Parathyroid adenoma (tissue), 2 donors: ENCODE results near the gene TPM4.

Experiments
- H2AFZ ChIP-seq: fragments of 300-600 bp; sonication (generic); one replicate; pipeline ENCODE4 v1.7.0; 2017; ENCODE audit warnings: antibody characterized with exemption, mild to moderate bottlenecking
- H3K27ac ChIP-seq: fragments of 300-600 bp; sonication (generic); one replicate; pipeline ENCODE4 v1.7.0; 2017
- H3K27me3 ChIP-seq: fragments of 300-600 bp; sonication (generic); one replicate; pipeline ENCODE4 v1.7.0; 2017; ENCODE audit warnings: low read length; ENCODE audit not compliant: control insufficient read depth, insufficient read depth
- H3K36me3 ChIP-seq: fragments of 300-600 bp; sonication (generic); one replicate; pipeline ENCODE4 v1.7.0; 2017; ENCODE audit warnings: low read length; ENCODE audit not compliant: control insufficient read depth, insufficient read depth
- H3K4me1 ChIP-seq: fragments of 300-600 bp; sonication (generic); one replicate; pipeline ENCODE4 v1.7.0; 2017; ENCODE audit warnings: control low read depth
- H3K4me2 ChIP-seq: fragments of 300-600 bp; sonication (generic); one replicate; pipeline ENCODE4 v1.7.0; 2017; ENCODE audit warnings: low read length
- H3K4me3 ChIP-seq: fragments of 300-600 bp; sonication (generic); one replicate; pipeline ENCODE4 v1.7.0; 2017; ENCODE audit warnings: low read depth, low read length
- H3K79me2 ChIP-seq: fragments of 300-600 bp; sonication (generic); one replicate; pipeline ENCODE4 v1.7.0; 2017; ENCODE audit warnings: control low read depth
- H3K9ac ChIP-seq: fragments of 300-600 bp; sonication (generic); one replicate; pipeline ENCODE4 v1.7.0; 2017; ENCODE audit warnings: mild to moderate bottlenecking
- H3K9me3 ChIP-seq: fragments of 300-600 bp; sonication (generic); one replicate; pipeline ENCODE4 v1.7.0; 2017; ENCODE audit warnings: low read length; ENCODE audit not compliant: control insufficient read depth
- TF ChIP-seq, protein P1 (sequence below): fragments of 300-600 bp; sonication (generic); IDR thresholded peaks from one replicate; pipeline ENCODE4 v1.7.0; 2017; ENCODE audit warnings: antibody characterized with exemption, mild to moderate bottlenecking
- donor health status: primary hyperparathyroidism.

Gene TPM4

DNA sequence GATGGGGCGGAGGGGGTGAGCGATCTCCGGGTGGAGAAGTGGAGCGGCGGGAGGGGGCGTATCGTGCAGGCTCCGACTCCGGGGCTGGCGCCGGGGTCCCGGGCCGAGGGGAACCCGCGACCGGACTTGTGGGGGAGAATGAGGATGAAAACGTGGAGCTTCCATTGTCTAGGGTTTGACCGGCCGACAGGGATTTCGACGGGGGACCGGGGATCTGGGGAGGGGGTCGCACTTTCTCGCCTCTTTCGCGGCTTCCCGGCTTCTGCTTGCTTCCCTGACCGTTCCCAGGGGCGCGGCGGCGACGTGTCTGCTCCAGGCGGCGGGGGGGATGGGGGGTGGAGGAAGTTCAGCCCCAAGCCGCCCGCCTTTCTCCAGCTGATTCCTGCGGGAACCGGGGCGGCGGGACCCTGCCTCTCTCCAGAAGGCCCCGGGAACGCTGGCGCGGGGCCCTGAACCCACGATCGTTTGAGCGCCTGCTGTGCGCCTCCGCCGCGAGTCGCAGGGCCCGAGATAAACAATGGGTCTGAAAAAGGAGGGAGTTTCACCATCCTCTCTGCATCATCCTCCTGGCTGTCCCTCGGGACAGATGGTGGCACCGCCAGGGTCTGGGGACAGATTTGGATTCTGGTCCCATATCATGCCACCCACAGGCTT, 790 bp downstream of the TPM4 start:
- Histone ChIP-seq H2AFZ (peak overlapping the region; percentile 90), H3K27me3 (no peaks in the 10 kb centered on the region), H3K9ac (peak overlapping the region; percentile 92), H3K9me3 (no peaks in the 10 kb centered on the region), H3K79me2 (peaks cover 3% of the 10 kb centered on the region), H3K4me1 (no peaks in the 10 kb centered on the region), H3K27ac (peak overlapping the region; percentile 91), H3K4me3 (peak overlapping the region; percentile 67), H3K4me2 (peak overlapping the region; percentile 88), H3K36me3 (no peaks in the 10 kb centered on the region)
- TF ChIP-seq, protein P1, sequence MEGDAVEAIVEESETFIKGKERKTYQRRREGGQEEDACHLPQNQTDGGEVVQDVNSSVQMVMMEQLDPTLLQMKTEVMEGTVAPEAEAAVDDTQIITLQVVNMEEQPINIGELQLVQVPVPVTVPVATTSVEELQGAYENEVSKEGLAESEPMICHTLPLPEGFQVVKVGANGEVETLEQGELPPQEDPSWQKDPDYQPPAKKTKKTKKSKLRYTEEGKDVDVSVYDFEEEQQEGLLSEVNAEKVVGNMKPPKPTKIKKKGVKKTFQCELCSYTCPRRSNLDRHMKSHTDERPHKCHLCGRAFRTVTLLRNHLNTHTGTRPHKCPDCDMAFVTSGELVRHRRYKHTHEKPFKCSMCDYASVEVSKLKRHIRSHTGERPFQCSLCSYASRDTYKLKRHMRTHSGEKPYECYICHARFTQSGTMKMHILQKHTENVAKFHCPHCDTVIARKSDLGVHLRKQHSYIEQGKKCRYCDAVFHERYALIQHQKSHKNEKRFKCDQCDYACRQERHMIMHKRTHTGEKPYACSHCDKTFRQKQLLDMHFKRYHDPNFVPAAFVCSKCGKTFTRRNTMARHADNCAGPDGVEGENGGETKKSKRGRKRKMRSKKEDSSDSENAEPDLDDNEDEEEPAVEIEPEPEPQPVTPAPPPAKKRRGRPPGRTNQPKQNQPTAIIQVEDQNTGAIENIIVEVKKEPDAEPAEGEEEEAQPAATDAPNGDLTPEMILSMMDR: no peak

DNA sequence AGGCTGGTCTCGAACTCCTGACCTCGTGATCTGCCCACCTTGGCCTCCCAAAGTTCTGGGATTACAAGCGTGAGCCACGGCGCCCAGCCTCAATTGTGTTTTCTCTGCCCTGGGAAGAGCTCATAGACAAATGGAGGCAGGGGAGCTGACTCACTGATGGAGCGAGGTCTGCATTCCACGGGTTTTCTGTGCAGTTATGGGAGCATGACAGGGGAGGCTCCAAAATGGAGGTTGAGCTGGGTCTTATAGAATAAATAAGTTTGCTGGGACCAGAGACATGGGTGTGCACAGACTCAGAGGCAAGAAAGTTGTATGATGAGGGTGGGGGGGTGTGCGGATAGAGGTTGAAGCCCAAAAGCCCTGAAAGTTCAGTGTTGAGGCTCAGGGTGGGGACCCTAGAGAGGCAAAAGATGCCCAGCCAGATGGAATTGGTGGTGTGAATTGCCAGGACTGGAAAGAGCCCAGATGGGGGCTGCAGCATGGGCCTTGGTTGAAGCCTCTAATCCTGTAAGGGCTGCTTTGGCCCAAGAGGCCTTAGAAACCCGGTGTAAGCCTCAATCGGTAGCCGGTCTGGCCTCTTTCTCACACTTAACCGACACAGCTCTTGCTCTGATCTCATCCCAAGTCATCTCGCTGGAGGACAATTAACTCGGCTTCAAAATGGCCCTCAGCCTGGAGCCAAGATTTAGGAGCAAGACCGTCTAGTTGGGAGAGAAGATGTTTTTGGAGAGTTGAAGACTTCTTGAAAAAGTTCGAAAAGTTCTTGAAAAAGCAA, 1.9 kb downstream of the TPM4 start:
- Histone ChIP-seq H3K27me3 (no peaks in the 10 kb centered on the region), H3K27ac (peak overlapping the region; percentile 91), H3K4me1 (no peaks in the 10 kb centered on the region), H3K36me3 (no peaks in the 10 kb centered on the region), H3K4me3 (peak overlapping the region; percentile 67), H2AFZ (no peak overlapping the region), H3K79me2 (peaks cover 6% of the 10 kb centered on the region), H3K4me2 (peak overlapping the region; percentile 50), H3K9me3 (no peaks in the 10 kb centered on the region), H3K9ac (no peak overlapping the region)
- TF ChIP-seq, protein P1: no peak

DNA sequence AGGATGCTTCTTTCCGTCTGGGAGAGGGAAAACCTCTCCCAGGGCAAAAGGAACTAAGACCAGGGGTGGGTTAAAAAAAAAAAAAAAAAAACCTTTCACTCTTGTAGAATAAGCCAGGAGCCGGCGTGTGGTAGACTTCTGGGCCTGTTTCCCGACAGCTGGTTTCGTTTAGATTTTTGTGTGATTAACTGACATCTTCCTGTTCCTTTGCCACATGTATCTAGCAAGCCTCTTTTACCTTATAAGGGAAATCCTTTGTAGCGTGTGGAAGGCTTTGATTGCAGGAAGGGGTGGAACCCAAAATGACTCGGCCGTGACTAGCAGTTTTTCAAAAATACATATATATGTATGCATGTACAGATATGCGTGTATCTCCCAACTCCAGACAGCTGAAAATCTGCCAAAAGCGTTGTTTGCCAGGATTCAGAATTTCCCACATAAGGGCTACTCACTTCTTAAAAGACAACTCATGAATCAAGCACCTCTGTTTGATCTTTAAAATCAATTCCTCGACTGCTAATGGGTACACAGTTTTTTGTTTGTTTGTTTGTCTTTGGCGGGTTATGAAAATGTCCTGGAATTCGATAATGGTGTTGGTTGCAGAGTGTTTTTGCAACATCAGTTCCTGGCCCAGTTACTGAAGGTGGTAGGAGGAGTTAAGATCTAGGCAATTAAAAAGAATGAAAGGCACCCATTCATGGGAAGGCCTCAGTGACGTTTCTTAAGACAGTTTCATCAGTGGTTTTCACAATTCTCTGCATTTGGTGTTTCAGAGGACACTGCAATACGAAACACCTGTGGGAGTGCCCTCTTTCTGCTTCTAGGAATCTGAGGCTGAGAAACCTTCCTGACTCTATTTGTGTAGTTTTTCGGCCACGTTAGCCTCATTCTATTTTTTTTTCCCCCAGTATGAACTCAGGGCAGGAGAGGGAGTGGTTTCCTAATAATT, 2.7 kb downstream of the TPM4 start:
- no peak overlapping the region for H3K9ac ChIP-seq
- peak overlapping the region; percentile 50 for H3K4me2 ChIP-seq
- H3K9me3 ChIP-seq: no peaks in the 10 kb centered on the region
- H3K27me3 ChIP-seq: no peaks in the 10 kb centered on the region
- no peaks in the 10 kb centered on the region for H3K4me1 ChIP-seq
- H3K27ac ChIP-seq: peak overlapping the region; percentile 91
- no peaks in the 10 kb centered on the region for H3K36me3 ChIP-seq
- H3K79me2 ChIP-seq: peaks cover 6% of the 10 kb centered on the region
- peak overlapping the region; percentile 67 for H3K4me3 ChIP-seq
- TF ChIP-seq, protein P1: no peak
- no peak overlapping the region for H2AFZ ChIP-seq

DNA sequence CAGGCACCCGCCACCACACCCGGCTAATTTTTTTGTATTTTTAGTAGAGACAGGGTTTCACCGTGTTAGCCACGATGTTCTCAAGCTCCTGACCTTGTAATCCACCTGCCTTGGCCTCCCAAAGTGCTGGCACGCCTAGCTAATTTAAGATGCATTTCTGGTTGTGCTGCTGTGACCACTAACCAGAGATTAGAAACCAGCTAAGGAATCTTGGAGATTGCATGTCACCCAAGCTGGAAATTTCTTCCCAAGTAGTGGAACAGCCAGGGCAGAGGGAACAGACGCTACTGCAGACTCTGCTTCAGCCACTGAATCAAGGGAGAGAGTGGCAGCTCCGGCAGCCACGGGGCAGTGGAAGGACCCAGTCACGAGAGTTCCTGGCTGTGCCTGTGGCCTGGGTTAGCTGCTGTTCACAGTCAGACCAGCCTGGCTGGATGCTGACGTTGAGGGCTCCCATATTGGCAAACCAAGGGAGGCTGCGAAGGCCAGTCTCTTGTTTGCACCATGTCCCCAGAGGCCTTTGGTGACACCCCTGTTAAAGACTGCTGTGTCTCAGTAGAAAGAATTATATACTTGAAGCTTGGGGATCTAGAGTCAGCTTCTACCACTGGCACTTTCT, 7.9 kb downstream of the TPM4 start:
- Histone ChIP-seq H3K27ac (no peak overlapping the region), H3K36me3 (no peaks in the 10 kb centered on the region), H3K4me1 (no peaks in the 10 kb centered on the region)

More for the DNA sequence above, 7.9 kb downstream of the TPM4 start:
- Histone ChIP-seq H2AFZ (no peak overlapping the region), H3K79me2 (peaks cover 6% of the 10 kb centered on the region), H3K27me3 (no peaks in the 10 kb centered on the region), H3K9me3 (no peaks in the 10 kb centered on the region), H3K9ac (no peak overlapping the region), H3K4me2 (no peak overlapping the region), H3K4me3 (no peak overlapping the region)
- TF ChIP-seq, protein P1: no peak
